Ecto neural progenitor cell (in vitro differentiated cells): ENCODE results near the gene SPON1.
"Not testable (repeated sequence)": the region's sequence is repeated elsewhere in the genome, so short reads cannot be mapped to it uniquely, and the experiment has no call there.

Experiments used
- DNase-seq: peaks from one replicate; pipeline ENCODE4 v3.0.0-alpha.2; 2018; ENCODE audit warnings: low spot score

Gene SPON1

DNA sequence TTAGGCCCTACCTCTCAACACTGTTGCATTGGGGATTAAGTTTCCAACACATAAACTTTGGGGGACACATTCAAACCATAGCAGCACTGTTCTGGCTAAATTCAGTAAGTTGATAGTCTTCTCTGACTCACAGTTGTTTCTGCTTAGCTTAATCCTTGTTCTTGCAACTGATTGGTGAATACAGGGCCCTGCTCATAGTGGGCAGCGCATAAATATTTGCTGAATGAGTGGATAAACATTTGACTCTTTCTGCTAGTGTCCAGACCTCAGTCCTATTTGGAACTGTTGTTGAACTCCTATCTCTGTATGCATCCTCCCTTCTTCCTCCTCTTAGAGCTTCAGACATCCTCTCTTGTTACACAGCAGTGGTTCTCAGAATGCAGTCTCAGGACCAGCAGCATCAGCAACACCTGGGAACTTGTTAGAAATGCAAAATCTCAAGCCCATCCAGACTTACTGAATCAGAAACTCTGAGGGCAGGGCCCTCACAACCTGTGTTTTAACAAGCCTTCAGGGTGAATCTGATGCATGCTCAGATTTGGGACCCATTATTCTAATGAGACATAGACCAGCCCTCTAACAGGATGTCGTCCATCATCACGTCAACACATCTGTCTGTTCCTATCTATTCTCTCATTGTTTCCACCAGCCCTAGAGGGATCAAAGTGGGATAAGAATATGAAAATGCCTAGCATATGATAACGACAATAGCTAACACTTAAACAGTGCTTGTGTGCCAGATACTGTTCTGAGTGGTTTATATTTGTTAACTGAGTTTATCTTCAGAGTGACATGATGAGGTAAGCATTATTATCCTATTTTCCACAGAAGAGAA is 22.3 kb downstream of the SPON1 start:
- DNase-seq: no peak

DNA sequence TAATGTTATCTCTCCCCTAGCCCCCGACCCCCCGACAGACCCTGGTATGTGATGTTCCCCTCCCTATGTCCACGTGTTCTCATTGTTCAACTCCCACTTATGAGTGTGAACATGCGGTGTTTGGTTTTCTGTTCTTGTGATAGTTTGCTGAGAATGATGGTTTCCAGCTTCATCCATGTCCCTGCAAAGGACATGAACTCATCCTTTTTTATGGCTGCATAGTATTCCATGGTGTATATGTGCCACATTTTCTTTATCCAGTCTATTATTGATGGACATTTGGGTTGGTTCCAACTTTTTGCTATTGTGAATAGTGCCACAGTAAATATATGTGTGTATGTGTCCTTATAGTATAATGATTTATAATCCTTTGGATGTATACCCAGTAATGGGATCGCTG is 24.2 kb downstream of the SPON1 start:
- not testable (repeated sequence) for DNase-seq

DNA sequence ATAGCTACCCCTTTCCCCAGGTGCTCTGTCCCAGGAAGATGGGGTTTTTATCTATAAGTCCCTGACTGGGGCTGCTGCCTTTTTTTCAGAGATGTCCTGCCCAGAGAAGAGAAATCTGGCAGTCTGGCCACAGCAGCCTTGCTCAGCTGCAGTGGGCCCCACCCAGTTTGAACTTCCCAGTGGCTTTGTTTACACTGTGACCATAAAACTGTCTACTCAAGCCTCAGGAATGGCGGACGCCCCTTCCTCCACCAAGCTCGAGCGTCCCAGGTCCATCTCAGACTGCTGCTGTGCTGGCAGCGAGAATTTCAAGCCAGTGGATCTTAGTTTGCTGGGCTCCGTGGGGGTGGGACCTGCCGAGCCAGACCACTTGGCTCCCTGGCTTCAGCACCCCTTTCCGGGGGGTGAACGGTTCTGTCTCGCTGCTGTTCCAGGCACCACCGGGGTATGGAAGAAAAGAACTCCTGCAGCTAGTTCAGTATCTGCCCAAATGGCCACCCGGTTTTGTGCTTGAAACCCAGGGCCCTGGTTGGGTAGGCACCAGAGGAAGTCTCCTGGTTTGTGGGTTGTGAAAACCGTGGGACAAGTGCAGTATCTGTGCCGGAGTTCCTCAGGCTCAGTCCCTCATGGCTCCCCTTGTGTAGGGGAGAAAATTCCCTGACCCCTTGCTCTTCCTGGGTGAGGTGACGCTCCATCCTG is 29.8 kb downstream of the SPON1 start:
- DNase-seq: not testable (repeated sequence)

DNA sequence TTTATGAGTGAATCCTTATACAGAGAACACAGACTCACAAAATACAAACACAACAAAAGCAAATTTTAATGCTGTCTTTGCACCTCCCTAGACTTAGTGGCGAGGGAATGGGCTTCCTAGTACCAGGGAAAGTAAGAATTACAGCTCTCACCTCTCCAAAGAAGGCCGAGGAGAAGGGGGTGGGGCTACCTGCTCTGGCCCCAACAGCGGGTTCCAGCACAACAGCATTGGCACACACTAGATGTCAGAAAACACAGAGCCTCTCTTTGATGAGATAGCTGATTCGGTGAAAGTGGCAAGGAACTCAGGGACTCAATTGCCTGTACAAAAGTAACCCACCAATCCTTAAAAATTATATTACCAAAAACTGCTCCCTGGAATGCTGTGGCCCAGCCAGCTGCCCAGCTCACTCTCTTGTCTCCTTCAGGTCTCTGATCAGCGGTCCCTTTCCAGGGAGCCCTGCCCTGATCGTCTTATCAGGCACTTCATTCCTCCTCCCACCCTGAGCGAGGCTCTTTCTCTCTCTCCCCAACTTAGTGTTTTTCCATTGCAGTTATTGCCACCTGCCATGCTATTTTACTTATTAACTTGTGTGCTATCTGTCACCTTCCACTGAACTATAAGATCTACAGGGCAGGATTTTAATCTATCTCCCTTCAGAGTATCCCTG is 30.7 kb downstream of the SPON1 start:
- no peak for DNase-seq

DNA sequence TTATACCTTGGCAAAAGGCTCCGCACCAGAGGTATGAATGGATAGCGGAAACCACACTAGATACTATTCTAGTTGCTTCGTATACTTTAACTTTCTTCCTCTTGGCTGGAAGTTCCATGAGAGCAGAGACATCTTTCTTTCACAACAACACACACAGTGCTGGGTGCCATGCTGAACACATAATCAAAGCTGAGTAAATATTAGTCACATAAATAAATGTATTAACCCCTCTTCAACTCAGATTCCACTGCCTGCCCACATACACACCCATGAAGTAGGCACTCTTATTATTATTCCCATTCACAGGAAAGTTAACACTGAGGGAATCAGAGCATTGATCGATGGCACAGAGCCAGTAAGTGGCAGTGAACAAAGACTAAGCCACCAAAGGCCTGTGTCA is 35.4 kb downstream of the SPON1 start:
- DNase-seq: no peak

DNA sequence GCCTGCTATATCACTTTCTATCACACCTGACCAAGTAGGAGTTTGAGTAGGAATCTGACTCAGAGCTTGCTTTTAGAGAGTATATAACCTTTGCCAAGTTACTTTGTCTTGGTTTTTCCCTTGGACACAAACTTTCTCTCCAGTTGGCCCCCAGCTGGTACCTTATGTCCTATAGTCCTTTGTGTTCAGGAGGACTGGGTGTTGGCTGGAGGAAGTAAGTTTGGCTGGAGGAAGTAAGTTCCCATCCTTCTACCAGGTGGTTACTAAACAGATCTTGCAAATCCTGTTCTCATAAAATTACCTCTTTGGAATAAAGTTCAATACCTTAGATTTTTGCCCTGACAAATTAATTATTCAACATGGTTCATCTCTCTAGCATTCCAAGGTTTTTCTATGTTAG is 37.2 kb downstream of the SPON1 start:
- DNase-seq: no peak

DNA sequence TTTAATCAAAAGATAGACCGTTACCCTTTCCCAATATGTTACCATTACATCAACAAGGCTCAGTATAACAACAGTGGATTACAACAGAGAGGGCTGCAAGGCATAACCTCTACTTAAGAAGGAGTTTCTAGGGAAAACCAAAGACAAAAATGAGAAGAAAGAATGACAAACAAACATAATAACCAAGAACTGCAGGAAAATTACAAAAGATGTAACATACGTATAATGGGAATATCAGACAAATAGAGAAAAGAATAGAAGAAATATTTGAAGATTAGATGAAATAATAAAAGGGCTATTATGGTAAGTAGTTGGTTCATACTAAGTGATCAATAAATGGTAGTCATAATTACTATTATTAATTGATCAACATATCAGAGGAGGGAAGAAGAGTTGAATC is 39.1 kb downstream of the SPON1 start:
- no peak for DNase-seq

DNA sequence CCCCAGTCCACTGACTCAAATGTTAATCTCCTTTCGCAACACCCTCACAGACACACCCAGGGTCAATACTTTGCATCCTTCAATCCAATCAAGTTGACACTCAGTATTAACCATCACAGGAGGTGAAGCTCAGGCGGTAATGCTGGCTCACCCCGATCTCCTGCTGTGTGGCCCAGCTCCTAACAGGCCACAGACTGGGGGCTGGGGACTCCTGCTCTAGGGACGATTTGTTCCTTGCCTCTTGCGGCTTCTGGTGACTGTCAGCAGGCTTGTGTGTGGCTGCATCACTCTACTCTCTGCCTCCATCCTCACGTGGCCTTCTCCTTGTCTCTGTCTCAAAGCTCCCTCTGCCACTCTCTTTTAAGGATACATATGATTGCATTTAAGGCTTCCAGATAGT is 45.0 kb downstream of the SPON1 start:
- DNase-seq: no peak

DNA sequence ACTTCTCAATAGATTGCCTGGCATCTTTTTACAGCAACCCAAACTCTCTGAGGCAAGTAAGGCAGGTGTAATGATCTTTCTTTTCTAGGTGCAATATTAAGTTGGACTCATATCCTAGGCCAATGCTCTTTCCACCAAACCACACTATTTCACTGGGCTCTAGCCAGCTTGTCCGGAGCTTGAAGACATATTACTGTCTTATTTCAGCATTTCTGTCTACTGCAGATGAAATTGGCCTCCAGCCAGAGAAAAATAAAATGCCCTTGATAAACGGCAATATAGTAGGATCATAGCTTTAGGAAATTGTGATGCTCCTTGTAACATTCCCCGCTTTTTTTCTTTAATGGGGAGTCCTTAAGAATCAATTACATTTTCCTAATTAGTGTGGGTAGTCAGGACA is 48.1 kb downstream of the SPON1 start:
- DNase-seq: no peak

DNA sequence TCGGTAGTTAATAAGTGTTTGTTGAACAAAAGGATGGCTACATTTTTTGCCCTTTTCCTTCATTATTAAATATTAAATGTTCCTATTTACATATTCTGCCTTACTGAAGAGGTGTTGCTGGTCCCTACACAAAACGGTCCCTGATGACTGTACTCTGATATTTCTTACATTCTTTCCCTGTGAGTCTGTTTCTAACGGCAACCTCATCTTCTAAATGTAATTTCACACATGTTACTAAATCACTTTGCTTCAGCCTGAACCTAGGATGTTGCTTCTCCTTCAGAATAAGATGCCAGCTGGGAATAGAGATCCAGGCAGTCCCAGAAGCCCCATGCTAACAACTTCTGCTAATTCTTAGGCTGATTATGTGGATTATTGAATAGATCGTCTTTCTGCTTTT is 50.3 kb downstream of the SPON1 start:
- no peak for DNase-seq

DNA sequence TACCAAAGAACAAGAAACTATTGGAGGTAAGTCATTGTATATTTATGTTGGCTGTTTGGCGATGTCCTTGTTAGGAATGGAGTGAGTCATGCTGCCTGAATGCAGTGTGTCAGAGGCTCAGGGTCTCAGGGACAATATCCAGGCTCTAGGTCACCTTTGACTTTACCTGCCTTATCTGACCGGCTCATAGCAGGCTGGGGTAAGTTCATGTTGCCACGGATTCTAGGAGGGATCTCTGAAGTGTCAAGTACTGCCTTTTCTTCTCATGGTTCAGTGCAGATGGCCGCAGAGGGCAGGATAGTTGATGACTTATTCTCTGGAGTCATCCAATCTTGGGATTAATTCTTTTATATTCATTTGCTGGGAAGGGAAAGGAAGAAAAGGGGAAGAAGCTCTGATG is 53.2 kb downstream of the SPON1 start:
- DNase-seq: no peak

DNA sequence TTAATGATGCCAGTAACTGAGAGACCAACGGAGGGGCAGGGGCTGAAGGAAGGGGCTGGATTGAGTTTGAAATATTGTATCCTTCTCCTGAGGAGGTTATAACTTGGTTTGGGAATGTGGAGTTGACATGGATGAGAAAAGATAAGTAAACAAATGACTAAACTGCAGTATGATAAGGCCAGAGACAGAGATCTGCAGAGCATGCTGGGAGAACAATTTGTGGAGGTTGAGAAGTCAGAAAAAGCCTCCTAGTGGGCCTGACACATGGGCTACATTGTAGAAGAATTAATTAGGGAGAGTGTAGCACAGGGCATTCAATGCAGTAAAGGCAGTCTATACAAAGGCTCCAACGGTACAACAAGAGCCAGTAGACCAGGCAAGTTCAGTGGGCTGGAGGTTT is 55.9 kb downstream of the SPON1 start:
- DNase-seq: no peak

DNA sequence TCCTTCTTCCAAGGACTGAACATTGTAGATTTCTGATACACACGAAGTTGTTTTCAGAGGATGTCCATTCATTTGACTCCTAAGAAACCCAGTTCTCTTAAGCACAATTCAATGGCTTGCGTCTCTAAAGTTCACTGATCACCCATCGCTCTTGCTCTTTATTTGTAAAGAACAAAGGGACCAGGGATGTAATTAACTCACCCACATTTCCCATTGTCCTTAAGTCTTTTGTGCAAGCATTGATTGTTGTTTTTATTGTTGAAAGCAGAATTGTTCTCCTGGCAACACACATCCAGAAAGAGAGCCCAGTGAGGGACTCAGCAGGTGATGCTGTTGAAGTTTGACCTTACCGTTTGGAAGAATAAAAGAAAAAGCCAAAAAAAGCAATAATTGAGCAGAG is 59.2 kb downstream of the SPON1 start:
- DNase-seq: no peak

DNA sequence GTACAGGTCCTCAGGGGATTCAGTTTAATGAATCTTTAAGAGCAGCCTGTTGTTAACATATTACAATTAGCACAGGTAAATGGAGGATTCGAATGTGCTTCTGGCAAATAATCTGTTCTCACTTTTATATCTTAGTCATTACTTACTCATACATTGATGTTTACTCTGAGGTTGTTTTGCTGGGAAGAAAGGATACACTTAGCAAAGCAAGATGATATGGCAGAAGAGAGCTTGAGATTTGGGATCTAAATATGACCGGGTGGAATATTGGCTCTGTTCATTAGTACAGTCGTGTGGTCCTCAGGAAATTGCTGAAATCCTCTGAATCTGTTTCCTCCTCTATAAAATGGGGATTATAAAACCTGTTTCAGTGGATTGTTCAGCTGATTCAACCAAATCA is 59.7 kb downstream of the SPON1 start:
- no peak for DNase-seq

DNA sequence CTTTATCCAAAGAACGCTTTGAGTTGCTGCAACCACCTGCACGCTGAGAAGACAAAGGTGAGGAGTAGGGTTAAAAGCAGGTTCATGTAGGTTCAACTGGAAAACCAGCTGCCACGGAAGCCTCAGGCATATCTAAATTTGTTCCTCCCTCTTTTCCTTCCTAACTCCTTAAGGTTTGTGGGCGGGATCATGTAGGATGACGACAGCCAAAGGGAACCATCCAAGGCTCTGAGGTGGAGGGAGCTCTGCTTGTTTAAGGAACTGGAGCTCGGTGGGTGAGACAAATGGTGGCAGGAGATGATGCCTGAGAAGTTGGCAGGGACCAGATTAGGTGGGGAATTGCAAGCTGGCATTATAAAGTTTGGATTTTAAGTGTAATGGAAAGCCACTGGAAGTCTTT is 60.3 kb downstream of the SPON1 start:
- DNase-seq: no peak

DNA sequence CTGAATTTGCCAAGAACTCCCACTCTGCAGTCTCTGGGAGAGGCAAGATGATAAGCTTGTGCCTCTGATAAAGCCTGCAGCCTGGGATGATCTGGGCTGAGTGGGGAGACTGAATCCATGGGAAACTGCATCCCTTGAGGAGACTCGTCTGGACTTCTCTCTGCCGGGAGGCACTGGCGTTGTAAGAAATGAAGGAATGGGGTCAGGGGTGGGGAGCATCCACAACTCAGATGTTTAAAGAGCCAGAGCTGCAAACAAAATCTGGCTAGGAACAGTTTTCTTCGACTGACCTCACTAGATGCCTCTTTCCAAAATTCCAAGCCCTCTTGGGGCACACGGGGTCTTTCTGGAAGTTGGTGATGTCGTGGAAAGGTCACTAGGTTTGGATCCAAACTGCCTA is 64.4 kb downstream of the SPON1 start:
- DNase-seq: no peak

DNA sequence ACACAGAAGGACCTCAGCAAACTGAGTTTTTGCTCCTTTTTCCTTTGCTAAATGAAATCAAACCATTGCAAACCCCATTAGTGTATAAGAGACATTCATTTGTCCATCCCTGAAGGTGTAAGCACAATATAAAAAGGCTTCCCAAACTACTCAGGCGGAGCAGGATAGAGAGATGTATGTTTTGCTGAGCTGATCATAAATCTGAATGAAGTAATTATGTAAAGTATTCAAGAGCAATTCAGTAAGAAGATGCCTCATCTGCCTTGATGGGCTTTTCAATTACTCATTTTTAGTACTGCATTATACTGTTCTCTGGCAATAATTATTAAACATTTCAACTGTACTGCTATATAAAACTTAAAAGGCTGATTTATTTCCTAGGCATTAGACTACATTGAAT is 65.0 kb downstream of the SPON1 start:
- no peak for DNase-seq

DNA sequence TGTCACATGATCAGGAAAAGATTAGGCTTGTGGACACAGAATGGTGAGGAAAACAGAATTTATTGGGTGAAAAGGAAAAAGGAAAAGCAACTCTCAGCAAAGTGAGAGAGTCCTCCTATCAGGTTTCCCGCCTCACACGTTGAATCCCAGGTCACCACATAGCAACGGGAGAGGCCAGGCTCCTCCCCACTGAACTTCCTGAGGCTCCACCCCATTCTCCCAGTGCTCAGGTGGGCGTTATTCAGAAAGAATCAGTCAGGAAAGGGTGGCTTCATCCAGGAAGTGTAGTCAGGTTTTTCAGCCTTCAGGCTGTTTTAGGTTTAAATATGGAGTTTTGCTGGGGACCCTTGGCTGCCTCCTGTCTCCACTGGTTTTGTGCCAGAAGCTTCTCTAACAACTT is 66.9 kb downstream of the SPON1 start:
- no peak for DNase-seq

DNA sequence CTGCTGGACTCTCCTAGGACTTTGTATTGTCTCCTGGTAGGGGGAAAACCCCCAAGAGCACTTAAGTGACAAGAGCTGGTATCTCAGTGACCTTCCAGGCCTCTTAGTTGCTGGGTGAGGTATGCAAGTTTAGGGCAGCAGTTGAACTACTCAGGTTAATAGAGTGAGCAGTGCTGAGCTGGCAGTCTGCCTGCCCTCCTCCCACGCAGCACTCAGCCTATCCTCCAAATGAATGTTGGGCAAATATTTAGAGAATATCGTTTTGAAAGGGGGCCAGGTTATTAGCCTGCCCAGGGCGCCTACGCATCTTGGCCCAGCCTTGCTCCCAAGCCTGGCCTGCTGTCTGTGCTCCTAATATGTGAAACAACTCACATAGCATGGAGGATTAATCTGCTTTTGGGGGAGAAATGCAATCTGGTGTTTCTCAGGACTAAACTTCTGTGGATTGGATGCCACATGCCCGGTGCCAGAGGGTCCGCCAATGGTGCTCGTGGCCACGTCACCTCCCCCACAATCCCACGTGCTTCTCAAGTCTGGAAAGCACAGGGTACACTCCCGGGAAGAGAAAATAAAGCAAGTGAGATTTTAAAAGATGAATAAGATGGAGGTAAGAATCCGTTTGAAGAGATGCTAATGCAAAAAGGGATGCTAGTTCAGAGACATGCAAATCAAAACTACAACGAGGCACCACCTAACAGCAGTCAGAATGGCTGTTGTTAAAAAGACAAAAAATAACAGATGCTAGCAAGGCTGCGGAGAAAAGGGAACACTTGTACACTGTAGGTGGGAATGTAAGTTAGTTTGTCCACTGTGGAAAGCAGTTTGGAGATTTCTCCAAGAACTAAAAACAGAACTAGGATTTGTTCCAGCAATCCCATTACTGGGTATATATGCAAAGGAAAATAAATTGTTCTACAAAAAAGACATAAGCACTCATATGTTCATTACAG is 67.7 kb downstream of the SPON1 start:
- DNase-seq: no peak

DNA sequence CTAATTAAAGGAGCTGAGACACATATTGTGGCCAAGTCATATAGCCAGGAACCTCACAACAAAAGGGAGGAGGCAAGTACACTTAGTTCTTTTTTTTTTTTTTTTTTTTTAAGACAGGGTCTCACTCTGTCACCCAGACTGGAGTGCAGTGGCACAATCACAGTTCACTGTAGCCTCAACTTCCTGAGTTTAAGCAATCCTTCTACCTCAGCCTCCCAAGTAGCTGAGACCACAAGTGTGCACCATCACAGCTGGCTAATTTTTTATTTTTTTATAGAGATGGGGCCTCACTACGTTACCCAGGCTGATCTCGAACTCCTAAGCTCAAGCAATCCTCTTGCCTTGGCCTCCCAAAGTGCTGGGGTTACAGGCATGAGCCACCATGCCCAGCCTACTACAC is 73.0 kb downstream of the SPON1 start:
- not testable (repeated sequence) for DNase-seq

DNA sequence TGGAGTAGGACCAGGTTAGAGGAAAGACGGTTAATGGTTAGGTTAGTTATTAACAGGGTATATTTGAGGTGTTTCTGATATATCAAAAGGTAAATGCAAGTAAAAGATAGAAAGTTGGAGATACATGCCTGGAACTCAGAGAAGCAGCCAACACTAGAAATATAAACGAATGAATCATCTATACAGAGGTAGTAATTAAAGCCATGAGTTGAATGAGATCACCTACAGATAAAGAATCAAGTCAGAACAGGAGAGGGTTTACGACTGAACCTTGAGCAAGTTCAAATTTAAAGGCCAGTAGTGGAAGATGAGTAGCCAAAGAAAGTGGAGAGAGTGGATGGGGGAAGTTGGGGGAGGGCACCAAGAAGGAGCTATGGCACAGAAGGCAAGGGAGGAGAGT is 73.9 kb downstream of the SPON1 start:
- DNase-seq: no peak

DNA sequence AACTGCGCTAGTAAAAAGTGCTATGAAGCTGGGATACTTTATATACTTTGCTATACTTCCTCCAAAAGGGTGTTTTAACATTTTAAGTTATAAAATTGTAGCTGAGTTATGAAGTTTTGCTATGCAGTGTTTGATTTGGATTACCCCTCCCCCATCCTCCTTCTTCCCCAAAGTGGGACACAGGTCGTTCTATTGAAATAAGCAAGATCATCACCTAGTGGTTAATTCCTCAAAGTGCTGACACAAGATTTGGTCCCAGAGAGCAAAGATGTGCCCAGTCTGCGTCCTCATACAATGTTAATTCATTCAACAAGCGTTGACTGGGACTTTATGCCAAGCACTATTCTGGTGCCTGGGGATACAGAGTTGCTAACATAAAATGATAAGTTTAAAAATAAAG is 78.5 kb downstream of the SPON1 start:
- no peak for DNase-seq
